Measurements from ENCODE around the gene CDCA5. TPM values are rescaled to one million over a fixed set of nuclear protein-coding genes. Genes with fewer than 3 reads are reported as not detected.

The CDCA5 gene
- total RNA-seq, 2 experiments from 2014 or later = 169 to 174 TPM

DNA sequence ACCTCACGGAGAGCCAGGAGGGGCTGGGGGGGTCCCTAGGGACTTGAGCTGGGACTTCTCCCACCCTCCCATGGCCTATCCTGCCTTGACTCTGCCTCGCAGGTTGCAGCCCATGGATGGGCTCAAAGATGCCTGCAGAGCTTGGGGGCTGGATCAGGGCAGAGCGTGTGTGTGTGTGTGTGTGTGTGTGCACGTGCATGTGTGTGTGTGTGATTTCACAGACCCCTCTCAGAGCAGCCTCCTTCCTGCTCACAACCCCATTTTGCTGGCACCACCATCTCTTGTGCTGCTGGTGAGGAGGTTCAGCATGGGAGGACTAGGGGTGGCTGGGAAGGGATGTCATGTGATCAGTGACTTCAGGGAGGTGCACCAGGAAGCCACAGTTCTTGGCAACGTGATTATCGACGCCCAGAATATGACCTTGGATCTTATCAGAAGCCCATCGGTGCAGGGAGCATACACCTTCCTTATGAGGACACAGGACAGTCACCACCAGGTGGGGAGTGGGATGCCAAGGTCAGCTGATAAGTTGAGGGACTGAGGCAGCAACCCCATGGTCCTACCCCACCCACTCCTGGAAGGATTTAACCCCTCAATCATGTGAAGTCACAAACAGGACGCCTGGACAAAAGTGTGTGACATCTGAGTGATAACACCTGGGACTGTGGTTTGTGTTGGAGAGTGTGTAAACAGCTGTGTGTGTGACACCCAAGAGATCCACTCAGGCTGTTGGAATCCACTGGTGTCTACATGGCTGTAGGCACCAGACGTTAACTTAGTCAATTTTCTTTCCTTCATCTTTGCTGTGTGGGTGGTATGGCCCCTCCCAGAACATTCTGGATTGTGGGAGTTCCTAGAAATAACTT is 23.6 kb downstream of the CDCA5 start:
- intact Hi-C loops (cut with micrococcal nuclease) = no loop called here
- H3K27ac Mint-ChIP-seq = no peak overlapping the region
- H3K36me3 Mint-ChIP-seq (ENCODE audit: low read depth) = no peaks in the 10 kb centered on the region
- H3K4me3 Mint-ChIP-seq = no peak overlapping the region
- H3K9me3 Mint-ChIP-seq = no peaks in the 10 kb centered on the region
- CTCF ChIA-PET = no interaction called here
- H3K4me1 Mint-ChIP-seq (ENCODE audit: low read depth) = no peaks in the 10 kb centered on the region
- DNase-seq = no peak
- no peaks in the 10 kb centered on the region for H3K27me3 Mint-ChIP-seq (ENCODE audit: low read depth)

DNA sequence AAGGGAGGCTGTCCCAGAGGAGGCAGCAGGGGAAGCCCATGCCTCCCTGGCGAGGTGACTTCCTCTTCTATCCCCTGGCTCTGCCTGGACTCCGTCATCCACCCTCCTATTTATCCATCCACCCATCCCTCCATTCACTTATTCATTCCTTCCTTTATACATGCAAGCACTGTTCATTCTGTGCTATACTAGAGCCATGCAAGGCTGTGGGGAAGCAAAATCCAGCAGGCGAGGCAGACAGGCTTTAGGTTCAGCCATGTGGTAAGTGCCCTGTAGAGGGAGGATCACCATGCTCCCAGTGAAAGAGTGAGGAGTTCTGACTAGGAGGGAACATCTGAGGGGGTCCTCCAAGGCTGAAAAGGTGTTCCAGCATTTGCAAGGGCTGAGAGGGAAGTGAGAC is 24.3 kb downstream of the CDCA5 start:
- DNase-seq = no peak
- H3K36me3 Mint-ChIP-seq (ENCODE audit: low read depth) = no peaks in the 10 kb centered on the region
- CTCF ChIA-PET = no interaction called here
- no peak overlapping the region for H3K4me3 Mint-ChIP-seq
- H3K27ac Mint-ChIP-seq = no peak overlapping the region
- intact Hi-C loops (cut with micrococcal nuclease) = no loop called here
- no peaks in the 10 kb centered on the region for H3K27me3 Mint-ChIP-seq (ENCODE audit: low read depth)
- no peaks in the 10 kb centered on the region for H3K9me3 Mint-ChIP-seq
- peaks cover 3% of the 10 kb centered on the region for H3K4me1 Mint-ChIP-seq (ENCODE audit: low read depth)

DNA sequence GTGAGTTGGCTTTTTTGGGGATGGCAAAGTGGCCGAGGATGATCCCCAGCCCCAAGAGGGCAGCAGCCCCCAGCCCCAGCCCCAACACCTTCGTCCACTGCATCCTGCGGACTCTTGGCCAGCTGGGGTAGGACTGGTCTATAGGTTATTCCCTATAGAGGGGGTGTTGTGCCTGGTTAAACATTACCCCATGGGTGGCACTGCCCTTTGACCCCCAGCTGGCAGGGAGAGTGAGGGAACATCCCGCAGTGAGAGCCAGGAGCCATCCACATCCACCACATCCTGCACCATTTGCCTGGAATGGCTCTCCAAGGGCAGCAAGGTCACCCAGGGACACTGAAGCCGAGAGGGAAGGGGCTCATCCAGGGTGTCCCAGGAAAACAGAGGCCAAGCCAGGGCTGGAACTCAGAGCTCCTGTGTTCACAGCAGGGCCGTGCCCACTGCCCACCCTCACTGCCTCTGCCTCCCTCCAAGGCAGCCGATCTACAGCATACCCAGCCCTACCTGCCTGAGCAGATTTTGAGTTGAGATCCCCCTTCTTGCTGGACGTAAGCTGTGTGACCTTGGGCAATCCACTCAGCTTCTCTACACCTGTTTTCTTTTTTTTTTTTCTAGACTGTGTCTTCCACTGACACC is 25.3 kb downstream of the CDCA5 start, which contains the start of gene NAALADL1:
Gene NAALADL1 (minus strand): TSS at position 135 of the 636 bp plus-strand sequence. CDS start 32 bp downstream, at position 103.
- CTCF ChIA-PET = interaction anchor here (1.3 kb wide), 1 partner anchor 9 kb away, joined by 3 read pairs; no protein-coding TSS in a partner anchor
- Mint-ChIP-seq H3K9me3 (no peaks in the 10 kb centered on the region), H3K27ac (no peak within 1 kb of the TSS), H3K4me3 (no peak within 1 kb of the TSS), H3K36me3 (ENCODE audit: low read depth) (no peaks in the 10 kb centered on the region), H3K27me3 (ENCODE audit: low read depth) (no peaks in the 10 kb centered on the region), H3K4me1 (ENCODE audit: low read depth) (peaks cover 13% of the 10 kb centered on the region)
- DNase-seq = no peak
- intact Hi-C loops (cut with micrococcal nuclease) = no loop called here

DNA sequence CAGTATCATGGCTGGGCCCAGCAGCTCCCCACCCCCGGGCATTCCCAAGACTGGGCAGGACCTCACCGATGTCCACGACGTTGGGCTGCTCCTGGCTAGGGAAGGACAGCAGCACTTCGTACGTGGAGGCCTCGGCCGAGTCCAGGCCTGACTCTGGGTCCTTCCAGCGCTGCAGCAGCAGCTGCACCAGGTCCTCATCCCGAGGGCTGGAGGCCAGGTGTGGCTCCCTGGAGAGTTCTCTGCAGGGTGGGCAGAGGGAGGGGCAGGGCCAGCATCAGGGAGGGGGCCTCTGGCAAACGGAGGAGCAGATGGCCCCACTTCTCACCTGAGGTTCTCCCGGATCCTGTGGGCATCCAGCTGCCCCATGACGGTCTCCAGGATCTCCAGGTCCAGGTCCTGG is 25.8 kb downstream of the CDCA5 start:
- Mint-ChIP-seq H3K4me3 (no peak overlapping the region), H3K4me1 (ENCODE audit: low read depth) (peaks cover 18% of the 10 kb centered on the region), H3K27me3 (ENCODE audit: low read depth) (no peaks in the 10 kb centered on the region), H3K9me3 (no peaks in the 10 kb centered on the region), H3K36me3 (ENCODE audit: low read depth) (no peaks in the 10 kb centered on the region), H3K27ac (no peak overlapping the region)
- CTCF ChIA-PET = interaction anchor here (0.5 to 1.3 kb wide), 2 partner anchors 9 to 44 kb away, joined by 3 to 4 read pairs; no protein-coding TSS in a partner anchor
- intact Hi-C loops (cut with micrococcal nuclease) = no loop called here
- no peak for DNase-seq

DNA sequence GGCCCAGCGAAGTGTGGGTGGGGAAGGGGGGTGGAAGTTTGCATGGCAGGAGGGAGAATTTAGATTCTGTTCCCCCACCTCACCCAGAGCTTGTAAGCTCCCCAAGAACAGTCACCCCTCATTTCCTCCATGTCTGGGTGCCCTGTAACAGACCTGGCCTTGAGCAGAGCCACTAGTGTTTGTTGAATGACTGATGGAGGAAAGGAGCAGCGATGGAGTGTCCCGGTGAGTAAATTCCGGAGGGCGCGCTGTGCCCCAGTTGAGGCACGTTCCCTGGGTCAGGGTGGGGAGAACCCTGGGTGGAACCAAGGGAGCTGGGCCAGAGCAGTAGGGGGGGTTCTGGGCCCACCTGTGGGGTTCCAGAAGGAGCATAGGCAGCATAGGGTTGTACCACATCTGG is 26.3 kb downstream of the CDCA5 start:
- Mint-ChIP-seq H3K4me3 (no peak overlapping the region), H3K27me3 (ENCODE audit: low read depth) (no peaks in the 10 kb centered on the region), H3K27ac (no peak overlapping the region), H3K4me1 (ENCODE audit: low read depth) (peaks cover 21% of the 10 kb centered on the region), H3K9me3 (no peaks in the 10 kb centered on the region), H3K36me3 (ENCODE audit: low read depth) (no peaks in the 10 kb centered on the region)
- DNase-seq = no peak
- CTCF ChIA-PET = interaction anchor here (0.5 to 1.3 kb wide), 2 partner anchors 8 to 44 kb away, joined by 3 to 4 read pairs; no protein-coding TSS in a partner anchor
- intact Hi-C loops (cut with micrococcal nuclease) = no loop called here

DNA sequence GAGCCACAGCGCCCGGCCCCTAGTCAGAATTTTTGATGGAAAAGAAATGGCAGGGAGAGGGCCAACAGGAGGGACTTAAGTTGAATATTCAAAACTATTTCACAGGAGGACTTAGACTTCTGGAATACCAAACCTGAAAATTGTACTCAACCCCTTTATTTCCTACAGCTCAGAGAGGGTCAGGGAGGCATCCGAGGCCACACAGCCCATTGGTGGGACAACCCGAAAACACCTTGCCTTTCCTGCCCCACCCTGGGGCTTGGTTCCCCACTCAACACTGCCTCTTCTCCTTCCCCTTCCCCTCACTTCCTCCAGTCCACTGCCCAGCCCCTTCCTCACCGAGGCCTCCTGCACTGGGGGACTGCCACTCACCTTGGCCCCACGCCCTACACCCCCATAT is 26.8 kb downstream of the CDCA5 start:
- no peak for DNase-seq
- Mint-ChIP-seq H3K36me3 (ENCODE audit: low read depth) (no peaks in the 10 kb centered on the region), H3K4me1 (ENCODE audit: low read depth) (peaks cover 21% of the 10 kb centered on the region), H3K27me3 (ENCODE audit: low read depth) (no peaks in the 10 kb centered on the region), H3K27ac (no peak overlapping the region), H3K9me3 (no peaks in the 10 kb centered on the region), H3K4me3 (no peak overlapping the region)
- intact Hi-C loops (cut with micrococcal nuclease) = no loop called here
- CTCF ChIA-PET = interaction anchor here (1.3 kb wide), 1 partner anchor 8 kb away, joined by 3 read pairs; no protein-coding TSS in a partner anchor

DNA sequence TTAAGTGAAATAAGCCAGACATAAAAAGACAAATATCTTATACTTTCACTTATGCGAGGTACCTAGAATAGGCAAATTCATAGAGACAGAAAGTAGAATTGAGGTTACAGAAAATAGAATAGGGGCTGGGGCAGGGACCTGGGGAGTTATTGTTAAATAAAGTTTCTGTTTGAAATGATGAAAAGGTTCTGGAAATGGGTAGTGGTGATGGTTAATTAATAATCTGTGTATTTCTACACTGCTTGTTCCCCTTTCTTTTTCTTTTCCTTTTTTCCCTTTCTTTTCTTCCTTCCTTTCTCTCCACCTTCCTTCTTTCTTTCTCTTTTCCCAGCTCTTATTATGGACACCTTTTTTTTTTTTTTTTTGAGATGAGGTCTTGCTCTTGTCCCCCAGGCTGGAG is 28.3 kb downstream of the CDCA5 start:
- H3K9me3 Mint-ChIP-seq = no peaks in the 10 kb centered on the region
- intact Hi-C loops (cut with micrococcal nuclease) = no loop called here
- CTCF ChIA-PET = interaction anchor here (1.2 kb wide), 1 partner anchor 9 kb away, joined by 3 read pairs; no protein-coding TSS in a partner anchor
- no peaks in the 10 kb centered on the region for H3K36me3 Mint-ChIP-seq (ENCODE audit: low read depth)
- peaks cover 21% of the 10 kb centered on the region for H3K4me1 Mint-ChIP-seq (ENCODE audit: low read depth)
- no peak overlapping the region for H3K27ac Mint-ChIP-seq
- H3K4me3 Mint-ChIP-seq = no peak overlapping the region
- DNase-seq = no peak
- H3K27me3 Mint-ChIP-seq (ENCODE audit: low read depth) = no peaks in the 10 kb centered on the region

DNA sequence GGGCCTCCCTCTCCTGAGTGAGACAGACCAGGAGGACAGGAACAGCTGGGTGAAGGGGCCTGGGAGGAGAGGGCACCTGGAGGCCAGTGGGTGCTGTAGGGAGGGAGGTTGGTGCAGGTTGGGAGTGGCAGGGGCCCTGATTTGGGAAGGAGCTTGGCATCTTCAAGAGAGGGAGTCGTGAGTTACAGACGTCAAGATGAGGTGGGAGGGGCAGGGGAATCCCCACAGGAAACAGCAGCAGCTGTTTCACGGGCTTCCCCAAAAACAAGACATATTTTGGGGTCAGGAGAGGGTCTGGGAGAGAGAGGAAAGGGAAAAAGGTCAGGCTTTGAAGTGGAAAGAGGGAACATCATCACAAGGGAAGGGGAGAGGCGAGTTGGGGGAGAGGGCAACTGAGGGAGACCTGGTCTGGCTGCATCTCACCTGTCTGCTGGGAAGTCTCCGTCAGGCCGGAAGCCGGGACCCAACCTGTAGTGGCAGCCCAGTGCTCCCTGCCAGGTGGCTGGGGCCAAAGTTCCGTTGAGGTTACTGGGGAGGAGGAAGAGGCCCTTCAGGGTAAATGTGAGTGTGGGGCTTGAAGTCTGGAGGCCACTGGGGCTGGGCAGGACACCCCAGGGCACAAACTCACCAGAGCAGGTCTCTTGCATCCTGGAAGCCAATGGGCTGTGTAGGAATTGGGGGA is 29.9 kb downstream of the CDCA5 start:
- peak; percentile 55 for DNase-seq
- Mint-ChIP-seq H3K36me3 (ENCODE audit: low read depth) (no peaks in the 10 kb centered on the region), H3K27ac (peak overlapping the region; percentile 22), H3K4me3 (peak overlapping the region; percentile 22), H3K27me3 (ENCODE audit: low read depth) (no peaks in the 10 kb centered on the region), H3K4me1 (ENCODE audit: low read depth) (peaks cover 21% of the 10 kb centered on the region), H3K9me3 (no peaks in the 10 kb centered on the region)
- intact Hi-C loops (cut with micrococcal nuclease) = no loop called here
- CTCF ChIA-PET = no interaction called here

DNA sequence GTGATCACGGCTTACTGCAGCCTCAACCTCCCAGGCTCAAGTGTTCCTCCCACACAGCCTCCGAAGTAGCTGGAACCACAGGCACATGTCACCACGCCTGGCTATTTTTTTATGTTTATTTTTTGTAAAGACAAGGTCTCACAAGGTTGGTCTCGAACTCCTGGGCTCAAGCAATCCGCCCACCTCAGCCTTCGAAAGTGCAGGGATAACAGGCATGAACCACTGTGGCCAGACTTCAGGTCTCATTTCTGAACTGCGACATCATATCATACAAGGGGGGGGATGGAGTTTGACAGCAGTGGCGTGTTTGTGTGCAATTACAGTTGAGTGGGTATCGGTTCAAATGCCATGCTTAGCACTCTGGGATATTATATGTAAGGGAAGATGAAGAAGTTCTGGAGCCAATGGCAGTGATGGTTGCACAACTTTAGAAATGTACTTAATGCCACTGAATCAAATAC is 32.4 kb downstream of the CDCA5 start:
- H3K4me3 Mint-ChIP-seq = no peak overlapping the region
- no peaks in the 10 kb centered on the region for H3K27me3 Mint-ChIP-seq (ENCODE audit: low read depth)
- no peak overlapping the region for H3K27ac Mint-ChIP-seq
- peaks cover 2% of the 10 kb centered on the region for H3K36me3 Mint-ChIP-seq (ENCODE audit: low read depth)
- DNase-seq = no peak
- peaks cover 36% of the 10 kb centered on the region for H3K4me1 Mint-ChIP-seq (ENCODE audit: low read depth)
- no peaks in the 10 kb centered on the region for H3K9me3 Mint-ChIP-seq
- CTCF ChIA-PET = interaction anchor here (0.6 to 0.7 kb wide), 3 partner anchors 14 to 269 kb away, joined by 3 to 4 read pairs (median 3); no protein-coding TSS in a partner anchor
- intact Hi-C loops (cut with micrococcal nuclease) = no loop called here

DNA sequence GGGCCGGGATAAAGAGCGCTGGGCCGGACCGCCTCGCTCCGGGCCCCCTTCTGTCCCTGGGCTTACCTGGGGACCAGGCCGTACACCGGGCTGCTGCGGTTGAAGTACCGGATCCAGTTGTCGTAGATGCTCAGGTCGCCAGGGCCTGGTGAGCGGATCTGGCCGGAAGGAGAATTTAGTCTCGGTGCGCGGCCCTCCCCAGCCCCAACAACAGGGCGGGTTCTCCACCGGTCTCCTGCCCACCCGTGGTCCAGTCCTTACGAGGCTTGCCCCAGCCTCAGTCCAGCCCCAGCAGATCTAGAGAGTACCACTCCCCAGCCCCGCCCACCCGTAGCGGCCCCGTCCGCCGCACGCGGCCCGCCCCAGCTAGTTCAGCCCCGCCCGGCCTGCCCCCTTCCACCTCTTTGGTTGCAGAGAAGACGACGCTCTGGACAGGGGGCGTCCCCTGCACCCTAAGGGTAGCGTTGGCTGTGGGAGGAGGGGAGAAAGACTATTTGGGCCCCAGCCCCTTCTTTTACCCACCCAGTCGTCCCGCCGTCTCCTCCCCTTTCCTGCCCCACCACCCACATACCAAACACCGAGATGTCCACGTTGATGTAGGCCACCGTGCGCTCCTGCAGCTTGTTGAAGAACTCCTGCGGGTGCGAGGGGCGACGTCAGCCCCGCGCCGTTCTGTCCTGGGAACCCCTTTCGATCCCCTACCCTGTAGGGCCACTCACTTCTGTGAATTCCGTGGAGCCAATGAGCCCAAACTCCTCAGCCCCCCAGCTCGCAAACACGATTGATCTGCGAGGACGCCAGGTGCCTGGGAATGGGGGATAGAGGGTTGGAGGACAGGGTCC is 36.0 kb downstream of the CDCA5 start:
- peak overlapping the region; percentile 70 for H3K4me3 Mint-ChIP-seq
- peak overlapping the region; percentile 18 for H3K27ac Mint-ChIP-seq
- intact Hi-C loops (cut with micrococcal nuclease) = loop anchor here (2.0 kb wide), 1 partner anchor 27 kb away; no protein-coding TSS in a partner anchor
- H3K36me3 Mint-ChIP-seq (ENCODE audit: low read depth) = peaks cover 5% of the 10 kb centered on the region
- H3K27me3 Mint-ChIP-seq (ENCODE audit: low read depth) = no peaks in the 10 kb centered on the region
- H3K4me1 Mint-ChIP-seq (ENCODE audit: low read depth) = peaks cover 23% of the 10 kb centered on the region
- peak; percentile 24 for DNase-seq
- no peaks in the 10 kb centered on the region for H3K9me3 Mint-ChIP-seq
- CTCF ChIA-PET = interaction anchor here (0.7 kb wide), 1 partner anchor 18 kb away, joined by 3 read pairs; no protein-coding TSS in a partner anchor

DNA sequence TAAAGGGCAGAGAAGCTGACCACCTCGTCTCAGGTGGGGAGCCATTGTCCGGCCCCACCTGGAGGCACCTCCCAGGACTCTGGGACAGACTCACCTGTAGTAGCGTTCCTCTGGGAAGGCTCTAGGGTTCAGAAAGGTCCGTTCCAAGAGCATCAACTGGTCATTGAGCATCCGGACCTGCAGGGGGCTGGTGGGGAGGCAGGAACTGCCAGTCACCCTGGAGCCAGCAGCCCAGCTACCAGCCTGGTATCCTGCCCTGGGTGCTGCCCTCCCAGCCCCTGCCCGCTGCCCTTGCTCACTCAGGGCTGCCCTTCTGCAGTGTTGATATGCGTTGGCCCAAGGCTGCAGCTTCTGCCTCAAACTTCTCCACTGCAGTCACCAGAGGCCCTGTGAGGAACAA is 38.1 kb downstream of the CDCA5 start:
- CTCF ChIA-PET = no interaction called here
- H3K4me1 Mint-ChIP-seq (ENCODE audit: low read depth) = peaks cover 33% of the 10 kb centered on the region
- H3K36me3 Mint-ChIP-seq (ENCODE audit: low read depth) = peaks cover 5% of the 10 kb centered on the region
- no peaks in the 10 kb centered on the region for H3K27me3 Mint-ChIP-seq (ENCODE audit: low read depth)
- no peak for DNase-seq
- intact Hi-C loops (cut with micrococcal nuclease) = loop anchor here (2.0 kb wide), 1 partner anchor 29 kb away; no protein-coding TSS in a partner anchor
- H3K27ac Mint-ChIP-seq = no peak overlapping the region
- H3K9me3 Mint-ChIP-seq = no peaks in the 10 kb centered on the region
- H3K4me3 Mint-ChIP-seq = no peak overlapping the region

Measured in activated naive CD4-positive, alpha-beta T cell treated with anti-CD3 and anti-CD28 coated beads for 36 hours (primary cell).